A673 (cell line): ENCODE results near the gene VPS50.

Experiments used
- EZH2 ChIP-seq: fragments of 200-600 bp; sonication (generic); IDR thresholded peaks from 2 replicates; pipeline ENCODE4 v1.6.1; 2017; ENCODE audit warnings: borderline replicate concordance, low read depth, mild to moderate bottlenecking, mixed read lengths, antibody characterized with exemption, low read length; ENCODE audit not compliant: poor library complexity, severe bottlenecking
- TF ChIP-seq, protein P1 (sequence below): fragments of 300-800, 200-600 bp; sonication (generic); conservative IDR thresholded peaks from 2 replicates; pipeline ENCODE4 v1.5.1; 2017; ENCODE audit warnings: low read depth, mild to moderate bottlenecking, antibody characterized with exemption, low read length, moderate library complexity, mixed read lengths

DNA sequence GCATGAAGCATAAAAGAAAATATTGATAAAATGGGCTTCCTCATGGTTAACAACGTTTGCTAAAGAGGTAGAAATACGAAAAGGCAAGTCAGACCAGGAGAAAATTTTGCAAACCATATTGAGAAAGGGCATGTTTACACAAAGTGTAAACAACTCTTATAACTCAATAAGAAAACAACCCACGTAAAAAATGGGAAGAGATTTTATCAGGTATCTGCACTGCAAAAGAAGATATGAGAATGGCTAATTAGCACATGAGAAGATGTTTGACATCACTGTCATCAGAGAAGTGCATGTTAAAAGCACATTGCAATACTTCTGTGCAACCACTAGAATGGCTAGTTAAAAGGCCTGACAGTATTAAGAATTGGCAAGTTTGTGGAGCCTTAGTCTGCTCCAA, 99.5 kb downstream of the VPS50 start:
- TF ChIP-seq, protein P1, sequence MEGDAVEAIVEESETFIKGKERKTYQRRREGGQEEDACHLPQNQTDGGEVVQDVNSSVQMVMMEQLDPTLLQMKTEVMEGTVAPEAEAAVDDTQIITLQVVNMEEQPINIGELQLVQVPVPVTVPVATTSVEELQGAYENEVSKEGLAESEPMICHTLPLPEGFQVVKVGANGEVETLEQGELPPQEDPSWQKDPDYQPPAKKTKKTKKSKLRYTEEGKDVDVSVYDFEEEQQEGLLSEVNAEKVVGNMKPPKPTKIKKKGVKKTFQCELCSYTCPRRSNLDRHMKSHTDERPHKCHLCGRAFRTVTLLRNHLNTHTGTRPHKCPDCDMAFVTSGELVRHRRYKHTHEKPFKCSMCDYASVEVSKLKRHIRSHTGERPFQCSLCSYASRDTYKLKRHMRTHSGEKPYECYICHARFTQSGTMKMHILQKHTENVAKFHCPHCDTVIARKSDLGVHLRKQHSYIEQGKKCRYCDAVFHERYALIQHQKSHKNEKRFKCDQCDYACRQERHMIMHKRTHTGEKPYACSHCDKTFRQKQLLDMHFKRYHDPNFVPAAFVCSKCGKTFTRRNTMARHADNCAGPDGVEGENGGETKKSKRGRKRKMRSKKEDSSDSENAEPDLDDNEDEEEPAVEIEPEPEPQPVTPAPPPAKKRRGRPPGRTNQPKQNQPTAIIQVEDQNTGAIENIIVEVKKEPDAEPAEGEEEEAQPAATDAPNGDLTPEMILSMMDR = no peak
- no peak for TF ChIP-seq EZH2
